ENCODE data around the gene GGT1.
"Not testable (repeated sequence)": the region's sequence is repeated elsewhere in the genome, so short reads cannot be mapped to it uniquely, and the experiment has no call there.

Gene GGT1

DNA sequence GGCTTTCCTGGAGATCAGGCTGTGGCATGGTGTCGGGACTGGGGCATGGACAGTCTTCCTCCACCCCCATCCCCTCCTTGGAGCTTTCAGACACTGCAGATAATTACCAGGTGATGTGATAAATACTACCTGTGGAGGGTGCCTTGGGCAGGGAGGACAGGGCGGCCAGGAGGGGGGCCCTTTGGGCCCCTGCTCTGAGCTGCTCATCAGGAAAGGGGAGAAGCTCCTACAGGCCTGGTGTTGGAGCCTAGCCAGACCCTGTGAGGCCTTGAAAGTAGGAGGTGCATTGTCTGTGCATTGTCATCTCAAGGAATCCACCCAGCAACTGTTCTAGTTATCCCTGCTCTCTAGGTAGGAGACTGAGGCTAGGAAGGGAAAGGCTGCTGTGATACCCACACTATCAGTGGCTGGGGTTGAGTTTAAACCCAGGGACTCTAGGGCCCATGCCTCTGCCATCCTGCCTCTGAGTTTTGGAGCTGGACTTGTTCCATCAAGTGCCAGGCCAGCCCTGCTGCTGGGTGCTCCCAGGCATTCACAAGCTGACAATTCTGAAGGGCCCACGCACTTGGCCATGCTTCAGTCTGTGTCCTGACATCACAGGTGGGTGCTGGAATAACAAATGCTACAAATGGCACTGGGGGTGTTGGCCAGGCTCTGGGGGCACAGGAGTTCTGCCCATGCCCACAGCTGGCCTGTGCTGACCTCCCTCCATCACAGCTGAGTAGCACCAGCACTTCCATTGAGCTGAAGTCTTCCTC lies 2.9 kb upstream of the GGT1 start:
- not testable (repeated sequence) for DNase-seq

- no peak for DNase-seq
Measured at GRCh38 chr22:24601217-24602104, 1.5 kb upstream of the GGT1 start.

DNA sequence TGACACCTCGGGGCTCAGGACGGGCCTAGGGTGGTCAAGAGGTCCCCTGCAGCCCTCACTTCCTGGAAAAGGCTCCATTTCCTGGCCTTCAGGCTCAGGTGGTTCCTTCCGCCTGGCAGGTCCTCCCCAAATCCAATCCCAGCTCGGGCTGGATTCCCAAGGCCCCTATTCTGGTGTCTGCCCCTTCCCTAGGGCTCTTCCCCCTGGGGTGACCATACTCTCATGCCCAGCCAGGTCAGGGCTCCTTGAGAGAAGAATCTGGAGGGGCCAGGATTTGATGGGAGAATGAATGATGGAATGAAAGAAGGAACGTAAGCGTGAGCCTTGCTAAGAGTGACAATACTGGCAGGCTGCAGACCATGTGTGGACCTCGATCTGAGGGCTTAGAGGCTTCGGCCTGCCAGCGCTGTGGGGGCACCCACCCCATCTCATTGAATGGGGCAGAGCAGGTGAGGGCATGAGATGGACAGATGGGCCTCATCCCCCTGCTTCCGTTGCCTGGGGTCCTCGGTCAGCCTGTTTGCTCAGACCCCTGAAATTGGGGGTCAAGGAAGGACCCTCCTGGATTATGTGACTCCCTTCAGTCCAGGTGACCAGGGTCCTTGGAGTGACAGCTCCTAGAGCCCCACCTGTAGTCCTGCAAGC lies 766 bp upstream of the GGT1 start:
- not testable (repeated sequence) for DNase-seq

GRCh38 chr22:24603770-24604629 lies 1.0 kb downstream of the GGT1 start:
- DNase-seq, result not testable (repeated sequence)

DNA sequence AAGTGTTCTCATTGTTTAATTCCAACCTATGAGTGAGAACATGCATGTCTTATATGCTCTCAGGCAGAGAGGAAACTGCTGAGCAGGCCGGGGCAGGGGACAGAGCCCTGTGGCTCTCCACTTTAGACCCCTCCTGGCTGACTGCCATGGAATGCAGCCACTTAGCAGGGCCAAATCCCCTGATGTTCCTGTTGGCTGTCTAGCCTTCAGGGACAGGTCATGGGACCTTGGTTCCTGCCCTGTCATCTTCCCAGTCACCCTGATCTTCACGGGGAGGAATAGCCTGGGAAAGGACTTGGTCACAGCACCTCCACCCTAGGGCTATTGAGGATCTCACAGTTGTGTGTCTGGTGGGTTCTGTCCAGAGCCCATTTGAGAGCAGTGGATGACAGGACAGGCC lies 3.3 kb downstream of the GGT1 start:
- not testable (repeated sequence) for DNase-seq

GRCh38 chr22:24607429-24607983 lies 4.5 kb downstream of the GGT1 start:
- not testable (repeated sequence) for DNase-seq

GRCh38 chr22:24608327-24608726 lies 5.3 kb downstream of the GGT1 start:
- not testable (repeated sequence) for DNase-seq

DNA sequence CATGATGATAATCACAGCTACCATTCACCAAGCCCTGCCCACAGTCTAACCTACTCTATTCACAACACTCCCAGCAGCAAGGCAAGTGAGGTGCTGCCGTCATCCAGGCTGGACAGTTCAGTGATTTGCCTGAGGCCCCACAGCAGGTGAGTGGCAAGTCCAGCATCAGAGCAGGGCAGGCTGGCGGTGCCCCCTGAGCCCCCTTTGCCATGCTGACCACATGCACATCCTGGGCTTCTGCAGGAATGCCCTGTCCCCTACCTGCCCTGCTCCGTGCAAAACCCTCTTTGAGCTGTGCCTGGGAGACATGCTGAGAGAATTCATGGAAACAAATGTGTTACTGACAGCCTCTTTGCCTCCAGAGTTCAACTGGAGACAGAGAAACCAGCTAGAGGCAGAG lies 6.9 kb downstream of the GGT1 start:
- DNase-seq, result not testable (repeated sequence)

- DNase-seq, result not testable (repeated sequence)
Measured at GRCh38 chr22:24614794-24615193, 11.8 kb downstream of the GGT1 start.

DNA sequence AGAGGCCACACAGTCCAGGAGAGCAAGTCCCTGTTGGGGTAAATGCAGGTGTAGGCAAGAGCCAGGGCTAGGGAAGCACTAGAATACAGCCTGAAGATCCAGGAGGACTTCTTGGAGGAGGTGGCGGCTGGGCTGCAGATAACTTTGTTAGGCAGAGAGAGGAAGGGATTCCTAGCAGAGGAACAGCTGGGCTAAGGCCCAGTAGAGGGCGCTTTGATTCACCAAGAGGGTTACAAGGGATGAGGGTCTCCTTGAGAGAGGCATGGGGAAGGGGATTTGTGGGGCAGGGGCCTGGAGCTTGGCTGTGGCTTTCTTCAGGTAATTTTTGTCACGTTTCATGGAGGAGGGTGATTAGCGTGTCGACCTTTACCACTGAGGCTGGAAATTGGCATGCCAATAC lies 18.3 kb downstream of the GGT1 start:
- not testable (repeated sequence) for DNase-seq

DNA sequence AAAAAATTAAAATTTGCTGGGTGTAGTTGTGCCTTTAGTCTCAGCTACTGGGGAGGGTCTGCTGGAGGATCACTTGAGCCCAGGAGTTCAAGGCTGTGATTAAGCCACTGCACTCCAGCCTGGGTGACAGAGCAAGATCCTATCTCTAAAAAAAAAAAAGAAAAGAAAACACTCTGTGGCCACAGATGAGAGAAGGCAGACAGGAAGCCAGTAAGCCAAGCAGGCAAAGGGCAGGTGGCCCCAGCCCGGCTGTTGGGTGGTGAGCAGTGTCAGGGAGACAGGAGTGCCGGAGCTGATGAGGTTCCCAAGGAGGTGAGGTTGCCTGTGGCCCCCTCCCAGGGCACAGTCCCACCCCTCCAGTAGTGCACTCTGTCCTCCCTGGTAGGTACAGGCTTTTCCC lies 19.6 kb downstream of the GGT1 start:
- not testable (repeated sequence) for DNase-seq

DNA sequence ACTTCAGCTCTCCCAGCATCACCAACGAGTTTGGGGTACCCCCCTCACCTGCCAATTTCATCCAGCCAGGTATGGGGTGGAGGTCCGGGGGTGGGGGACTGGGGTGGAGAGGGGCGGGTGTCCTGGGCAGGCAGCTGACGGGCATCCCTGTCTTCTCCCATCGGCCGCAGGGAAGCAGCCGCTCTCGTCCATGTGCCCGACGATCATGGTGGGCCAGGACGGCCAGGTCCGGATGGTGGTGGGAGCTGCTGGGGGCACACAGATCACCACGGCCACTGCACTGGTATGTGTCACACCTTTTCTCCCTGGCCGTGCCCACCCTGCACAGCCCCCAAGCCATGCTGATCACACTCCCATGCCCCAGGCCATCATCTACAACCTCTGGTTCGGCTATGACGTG lies 24.9 kb downstream of the GGT1 start:
- DNase-seq, result not testable (repeated sequence)

GRCh38 chr22:24629069-24629468 lies 26.1 kb downstream of the GGT1 start:
- peak in 1 of 2 experiments; percentile 0 for DNase-seq

GRCh38 chr22:24630812-24631427 lies 27.9 kb downstream of the GGT1 start:
- DNase-seq, result not testable (repeated sequence)

DNA sequence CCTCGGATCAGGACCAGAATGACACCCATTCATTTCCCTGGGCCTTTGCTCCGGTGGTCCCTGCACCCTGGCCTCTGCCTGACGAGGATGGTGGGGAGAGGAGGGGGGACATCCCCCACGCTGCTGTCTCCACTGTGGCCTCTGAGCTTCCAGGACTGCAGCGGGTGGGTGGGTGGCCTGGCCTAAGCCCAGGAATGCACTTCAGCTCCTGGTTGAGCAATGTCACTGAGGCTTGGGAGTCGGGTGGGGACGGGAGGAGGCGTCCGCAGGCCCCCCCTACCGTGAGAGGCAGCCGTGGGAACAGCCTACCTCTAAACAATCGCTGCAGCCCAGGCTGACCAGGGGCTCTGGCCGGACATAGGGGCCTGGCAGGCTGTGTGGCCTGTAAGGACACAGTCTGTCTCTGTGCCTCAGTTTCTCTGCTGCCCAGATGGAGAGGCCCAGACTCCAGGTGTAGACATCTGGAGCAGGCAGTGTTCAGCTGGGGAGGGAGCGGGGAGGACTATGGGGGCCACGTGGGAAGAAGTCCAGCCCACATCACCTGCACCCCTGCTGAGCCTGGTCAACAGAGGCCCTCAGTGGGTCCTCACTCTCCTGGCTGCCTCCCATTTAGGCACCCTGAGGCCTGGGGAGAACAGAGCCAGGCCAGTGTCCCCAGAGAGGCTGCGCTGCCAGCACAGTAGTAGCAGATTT lies 28.6 kb downstream of the GGT1 start:
- not testable (repeated sequence) for DNase-seq

GRCh38 chr22:24632642-24633041 lies 29.6 kb downstream of the GGT1 start:
- DNase-seq, result not testable (repeated sequence)

- DNase-seq, result not testable (repeated sequence)
Measured at GRCh38 chr22:24633231-24634023, 30.4 kb downstream of the GGT1 start.

- not testable (repeated sequence) for DNase-seq
Measured at GRCh38 chr22:24634776-24635389, 31.9 kb downstream of the GGT1 start.

- DNase-seq, result not testable (repeated sequence)
Measured at GRCh38 chr22:24636513-24636912, 33.5 kb downstream of the GGT1 start.

Measured in SW 1271 (cell line).